H1 (cell line): ENCODE measurements around the gene CUTA. TPM values are rescaled to one million over a fixed set of nuclear protein-coding genes. Genes with fewer than 3 reads are reported as not detected.

Experiments used
- CTCF ChIA-PET: fragments of 300-600 bp; sonication (Branson Sonifier 250); formaldehyde crosslinking; loops from one replicate; lab custom pipeline; 2021; ENCODE audit not compliant: partially characterized antibody; lab: Charles Lee
- POLR2A ChIA-PET: fragments of 300-600 bp; sonication (Branson Sonifier 250); formaldehyde crosslinking; loops from one replicate; lab custom pipeline; 2021; ENCODE audit warnings: inconsistent platforms; ENCODE audit not compliant: partially characterized antibody; lab: Charles Lee
- DNase-seq, 2 experiments: peaks; one replicate each; pipeline versions ENCODE4 v3.0.0 to v3.0.0-alpha.2; 2010 to 2022; ENCODE audit warnings: low spot score in 2 of 2, low read depth in 1 of 2, mixed read lengths in 1 of 2
- FAIRE-seq: peaks from 2 replicates; lab custom pipeline; 2011; peaks lifted over from hg19 to GRCh38; lab: Jason Lieb, UNC
- H2AFZ ChIP-seq: 2 replicates; pipeline ENCODE4 v1.8.1; 2012; ENCODE audit warnings: low read length, inconsistent platforms
- H2AK5ac ChIP-seq: 2 replicates; pipeline ENCODE4 v1.6.1; 2013; ENCODE audit warnings: low read depth, low read length
- H2BK120ac ChIP-seq: replicated peaks from 2 replicates; pipeline ENCODE3; 2013; ENCODE audit warnings: low read depth, low read length, inconsistent platforms
- H2BK12ac ChIP-seq: 2 replicates; pipeline ENCODE4 v1.6.1; 2013; ENCODE audit warnings: low read depth, low read length
- H2BK15ac ChIP-seq: 2 replicates; pipeline ENCODE4 v1.6.1; 2013; ENCODE audit warnings: low read length
- H2BK20ac ChIP-seq: 2 replicates; pipeline ENCODE4 v1.6.1; 2013; ENCODE audit warnings: low read length
- H2BK5ac ChIP-seq: 2 replicates; pipeline ENCODE4 v1.6.1; 2013; ENCODE audit warnings: low read depth, low read length
- H3K14ac ChIP-seq: 2 replicates; pipeline ENCODE4 v1.6.1; 2013; ENCODE audit warnings: inconsistent platforms; ENCODE audit not compliant: insufficient read length
- H3K18ac ChIP-seq: 2 replicates; pipeline ENCODE4 v1.6.1; 2013; ENCODE audit warnings: low read length; ENCODE audit errors: extremely low read depth
- H3K23ac ChIP-seq: 2 replicates; pipeline ENCODE4 v1.6.1; 2013; ENCODE audit warnings: inconsistent platforms; ENCODE audit not compliant: insufficient read length
- H3K23me2 ChIP-seq: 2 replicates; pipeline ENCODE4 v1.6.1; 2013; ENCODE audit warnings: low read depth, low read length
- H3K27ac ChIP-seq: 2 replicates; pipeline ENCODE4 v1.6.1; 2011; ENCODE audit warnings: low read depth, low read length, inconsistent platforms
- H3K27me3 ChIP-seq, 4 experiments: replicated peaks in 1 of 4; 1 replicate in 1 of 4; 2 replicates in 3 of 4; pipeline versions ENCODE4 v1.6.1 to v1.8.1; 2011 to 2013; ENCODE audit warnings: low read length in 3 of 4, mild to moderate bottlenecking in 3 of 4, inconsistent platforms in 2 of 4, mixed read lengths in 2 of 4, moderate library complexity in 1 of 4; ENCODE audit not compliant: control insufficient read depth in 3 of 4, insufficient read depth in 3 of 4; ENCODE audit errors: extremely low read depth in 1 of 4
- H3K36me3 ChIP-seq, 4 experiments: 2 replicates each; pipeline versions ENCODE4 v1.6.1 to v1.8.1; 2011 to 2013; ENCODE audit warnings: mild to moderate bottlenecking in 4 of 4, low read length in 3 of 4, moderate library complexity in 2 of 4, control low read depth in 1 of 4, inconsistent platforms in 1 of 4; ENCODE audit not compliant: insufficient read depth in 4 of 4, control insufficient read depth in 2 of 4
- H3K4ac ChIP-seq: replicated peaks from 2 replicates; pipeline ENCODE3; 2013; ENCODE audit warnings: low read length, low read depth, mixed read lengths, inconsistent platforms; ENCODE audit not compliant: insufficient read length
- H3K4me1 ChIP-seq, 4 experiments: replicated peaks in 1 of 4; 1 replicate in 1 of 4; 2 replicates in 3 of 4; pipeline versions ENCODE4 v1.6.1 to v1.8.1; 2011 to 2013; ENCODE audit warnings: low read length in 3 of 4, inconsistent platforms in 2 of 4, mixed read lengths in 1 of 4; ENCODE audit not compliant: insufficient read depth in 4 of 4, control insufficient read depth in 3 of 4
- H3K4me2 ChIP-seq, 2 experiments: 2 replicates each; pipeline versions ENCODE4 v1.6.1 to v1.8.1; 2011 to 2013; ENCODE audit warnings: low read depth in 2 of 2, low read length in 2 of 2, control low read depth in 1 of 2, inconsistent platforms in 1 of 2, mild to moderate bottlenecking in 1 of 2; ENCODE audit not compliant: insufficient read depth in 1 of 2
- H3K4me3 ChIP-seq, 4 experiments: fragments of 200-600, 300-600 bp in 1 of 4; sonication (generic), shearing (Covaris generic), sonication (Bioruptor Twin) in 1 of 4; 2 replicates each; pipeline versions ENCODE4 v1.5.1 to v1.8.1; 2011 to 2016; ENCODE audit warnings: low read length in 4 of 4, low read depth in 3 of 4, control low read depth in 2 of 4, inconsistent platforms in 2 of 4, mild to moderate bottlenecking in 2 of 4, mixed read lengths in 1 of 4, moderate library complexity in 1 of 4; ENCODE audit not compliant: insufficient read depth in 2 of 4; ENCODE audit errors: extremely low read depth in 1 of 4
- H3K56ac ChIP-seq: replicated peaks from 2 replicates; pipeline ENCODE3; 2013; ENCODE audit warnings: low read depth, mild to moderate bottlenecking, mixed read lengths, low read length, inconsistent platforms; ENCODE audit not compliant: insufficient read length
- H3K79me1 ChIP-seq: 2 replicates; pipeline ENCODE4 v1.6.1; 2013; ENCODE audit warnings: low read depth, low read length, control low read depth
- H3K79me2 ChIP-seq, 2 experiments: 2 replicates each; pipeline versions ENCODE4 v1.6.1 to v1.8.1; 2012 to 2013; ENCODE audit warnings: low read length in 2 of 2, mild to moderate bottlenecking in 2 of 2, inconsistent platforms in 1 of 2; ENCODE audit not compliant: insufficient read depth in 2 of 2, control insufficient read depth in 1 of 2
- H3K9ac ChIP-seq, 4 experiments: replicated peaks in 1 of 4; 1 replicate in 1 of 4; 2 replicates in 3 of 4; pipeline versions ENCODE4 v1.6.1 to v1.8.1; 2011 to 2013; ENCODE audit warnings: low read depth in 3 of 4, low read length in 3 of 4, control low read depth in 2 of 4, mild to moderate bottlenecking in 2 of 4, moderate library complexity in 2 of 4, inconsistent platforms in 1 of 4; ENCODE audit errors: extremely low read depth in 1 of 4
- H3K9me3 ChIP-seq, 2 experiments: 2 replicates each; pipeline versions ENCODE4 v1.6.1 to v1.8.1; 2012 to 2013; ENCODE audit warnings: mild to moderate bottlenecking in 2 of 2, moderate library complexity in 2 of 2, control low read depth in 1 of 2, inconsistent platforms in 1 of 2, low read depth in 1 of 2, low read length in 1 of 2, mixed read lengths in 1 of 2; ENCODE audit not compliant: insufficient read depth in 2 of 2
- H4K20me1 ChIP-seq, 2 experiments: replicated peaks in 1 of 2; 2 replicates each; pipeline versions ENCODE3 to v1.8.1; 2011 to 2013; ENCODE audit warnings: inconsistent platforms in 2 of 2, low read length in 2 of 2, mild to moderate bottlenecking in 1 of 2; ENCODE audit not compliant: insufficient read depth in 2 of 2, control insufficient read depth in 1 of 2
- H4K5ac ChIP-seq: 2 replicates; pipeline ENCODE4 v1.6.1; 2013; ENCODE audit warnings: low read length, low read depth, mixed read lengths, inconsistent platforms; ENCODE audit not compliant: insufficient read length
- H4K8ac ChIP-seq: 2 replicates; pipeline ENCODE4 v1.8.0; 2013; ENCODE audit warnings: mild to moderate bottlenecking, moderate library complexity, low read length, inconsistent platforms; ENCODE audit not compliant: insufficient read depth; ENCODE audit errors: extremely low read depth
- H4K91ac ChIP-seq: replicated peaks from 2 replicates; pipeline ENCODE3; 2013; ENCODE audit warnings: low read length, mixed read lengths, inconsistent platforms; ENCODE audit not compliant: insufficient read length
- BACH1 ChIP-seq: IDR thresholded peaks from 2 replicates; pipeline ENCODE4 v1.6.1; 2012; ENCODE audit warnings: low read length, improper control_type of control experiment
- POLR2A ChIP-seq, 2 experiments: IDR thresholded peaks; 1 replicate in 1 of 2; 2 replicates in 1 of 2; pipeline ENCODE4 v1.6.1; 2011; ENCODE audit warnings: low read depth in 2 of 2, low read length in 2 of 2, mild to moderate bottlenecking in 2 of 2; ENCODE audit errors: control extremely low read depth in 1 of 2
- POLR2AphosphoS5 ChIP-seq: IDR thresholded peaks from 2 replicates; pipeline ENCODE4 v1.6.1; 2011; ENCODE audit warnings: low read depth, low read length
- RFX5 ChIP-seq: IDR thresholded peaks from 2 replicates; pipeline ENCODE4 v1.6.1; 2011; ENCODE audit warnings: low read depth, low read length, improper control_type of control experiment, borderline replicate concordance
- SIN3A ChIP-seq, 2 experiments: IDR thresholded peaks in 1 of 2; conservative IDR thresholded peaks in 1 of 2; 2 replicates each; pipeline ENCODE4 v1.6.1; 2011 to 2012; ENCODE audit warnings: low read length in 2 of 2, improper control_type of control experiment in 1 of 2, low read depth in 1 of 2, mild to moderate bottlenecking in 1 of 2
- ZNF274 ChIP-seq: IDR thresholded peaks from 2 replicates; pipeline ENCODE4 v1.7.0; 2012; ENCODE audit warnings: low read length, borderline replicate concordance; ENCODE audit errors: extremely low read depth
- WGBS, 2 experiments: shearing (Covaris generic) in 1 of 2; methylation state at CpG; one replicate each; pipeline versions ENCODE4 v1.1.6 to v1.1.7; 2013 to 2015; ENCODE audit warnings: low lambda C conversion rate in 2 of 2, mixed read lengths in 2 of 2, inconsistent platforms in 1 of 2, low coverage in 1 of 2, missing lambda C conversion rate in 1 of 2; ENCODE audit not compliant: insufficient replicate concordance in 2 of 2, insufficient coverage in 1 of 2, insufficient read length in 1 of 2; ENCODE audit errors: extremely low coverage in 1 of 2, missing lambda C conversion rate in 1 of 2; 5-methylcytosine and 5-hydroxymethylcytosine counted together
- polyA plus RNA-seq, 7 experiments: library from polyadenylated mRNA; depleted of rRNA in 3 of 7; stranded (reverse) in 5 of 7; unstranded in 2 of 7; fragments of >200 nt in 5 of 7; fragments of 200-250 nt in 2 of 7; gene quantifications; 1 replicate in 5 of 7; 2 replicates in 1 of 7; 4 replicates in 1 of 7; pipeline versions ENCODE4 v1.2.1 to v1.2.3, GENCODE V29; 2011 to 2013; ENCODE audit warnings: missing spikeins in 2 of 7, mixed read lengths in 2 of 7
- total RNA-seq: library from RNA; stranded (reverse); fragmentation: NEBNext Ultra II Directional; extraction: Animal tissue kit (Norgen Biotek cat#: 25700); gene quantifications from 2 replicates; pipeline ENCODE4 v1.2.1, GENCODE V29; 2021
- TF ChIP-seq, protein P1 (sequence below): IDR thresholded peaks from 2 replicates; pipeline ENCODE4 v1.6.1; 2012; ENCODE audit warnings: inconsistent platforms
- TF ChIP-seq, protein P2 (sequence below): IDR thresholded peaks from 2 replicates; pipeline ENCODE4 v1.6.1; 2011; ENCODE audit warnings: low read length, improper control_type of control experiment
- TF ChIP-seq, protein P3 (sequence below), 3 experiments: IDR thresholded peaks; 1 replicate in 2 of 3; 2 replicates in 1 of 3; pipeline versions ENCODE4 v1.5.1 to v1.6.1; 2011; ENCODE audit warnings: low read length in 3 of 3, mild to moderate bottlenecking in 3 of 3, inconsistent platforms in 2 of 3, low read depth in 1 of 3, moderate library complexity in 1 of 3; ENCODE audit not compliant: insufficient read depth in 1 of 3; ENCODE audit errors: control extremely low read depth in 1 of 3

The CUTA gene
- total and polyA plus RNA-seq, 2 of the 8 experiments (the other 6 are each of a cell fraction or from before 2014, with no cell fraction given): 297 to 460 TPM

DNA sequence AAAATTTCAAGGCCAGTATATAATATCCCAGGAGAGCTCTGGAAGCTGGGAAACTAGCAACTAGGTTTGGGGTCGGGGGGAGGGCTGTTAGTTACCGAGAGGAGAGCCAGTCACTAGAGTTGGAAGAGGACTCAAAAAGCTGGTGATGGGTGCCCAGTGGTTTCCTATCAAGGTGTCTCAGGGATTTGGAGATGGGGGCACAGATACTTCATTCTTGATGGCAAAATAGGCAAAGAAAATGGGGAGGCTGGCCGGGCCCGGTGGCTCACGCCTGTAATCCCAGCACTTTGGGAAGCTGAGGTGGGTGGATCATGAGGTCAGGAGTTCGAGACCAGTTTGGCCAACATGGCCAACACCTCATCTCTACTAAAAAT lies 6.3 kb downstream of the CUTA start:
- peaks cover 3 to 26% of the 10 kb centered on the region in 2 experiments for H3K79me2 ChIP-seq
- no peak overlapping the region for H3K4ac ChIP-seq
- ChIA-PET CTCF (interaction anchor here (0.9 to 1.7 kb wide), 2 partner anchors 11 to 13 kb away, joined by 3 to 8 read pairs; no protein-coding TSS in a partner anchor), POLR2A (interaction anchor here (1.0 to 3.6 kb wide), 6 partner anchors 11 to 434 kb away, joined by 3 to 24 read pairs (median 8); no protein-coding TSS in a partner anchor)
- H2BK15ac ChIP-seq: no peak overlapping the region
- peaks cover 6% of the 10 kb centered on the region; the same call in 1 of the 2 replicates for H3K23me2 ChIP-seq
- peak overlapping the region in 2 of 4 experiments; percentile 30 to 42; a peak in 1 of 7 replicates for H3K9ac ChIP-seq
- H3K14ac ChIP-seq: no peak overlapping the region
- no peak overlapping the region for H2BK120ac ChIP-seq
- peak overlapping the region; percentile 48 to 87 (median 70) for H3K4me3 ChIP-seq
- no peak overlapping the region for H4K8ac ChIP-seq
- H2AK5ac ChIP-seq: no peak overlapping the region
- no peak overlapping the region for H3K23ac ChIP-seq
- H4K91ac ChIP-seq: no peak overlapping the region
- peaks cover 4 to 13% of the 10 kb centered on the region in 2 experiments for H4K20me1 ChIP-seq
- H3K4me1 ChIP-seq: peaks cover 0 to 18% (median 8%) of the 10 kb centered on the region in 4 experiments; a peak in 6 of 7 replicates
- H3K27me3 ChIP-seq: no peaks in the 10 kb centered on the region
- no peak overlapping the region for H2BK12ac ChIP-seq
- H4K5ac ChIP-seq: no peak overlapping the region
- H3K36me3 ChIP-seq: peaks cover 9 to 53% (median 33%) of the 10 kb centered on the region in 4 experiments; a peak in 7 of 8 replicates
- no peak overlapping the region for H2BK5ac ChIP-seq
- no peak overlapping the region for H2BK20ac ChIP-seq
- H2AFZ ChIP-seq: no peak overlapping the region
- DNase-seq (no peak), FAIRE-seq (no peak)
- H3K79me1 ChIP-seq: peaks cover 9% of the 10 kb centered on the region; the same call in 1 of the 2 replicates
- H3K4me2 ChIP-seq: peak overlapping the region; percentile 60 to 81
- no peaks in the 10 kb centered on the region for H3K9me3 ChIP-seq
- no peak overlapping the region for H3K18ac ChIP-seq
- no peak overlapping the region for H3K27ac ChIP-seq
- WGBS, 2 experiments: 75% methylated on average over 6 of the region's 6 CpGs; no CpG with 5 or more reads in 1 of the 2 experiments
- no peak overlapping the region for H3K56ac ChIP-seq
- TF ChIP-seq BACH1 (no peak), SIN3A (conservative IDR thresholded peaks at IDR 0.05 in 1 of 2, IDR thresholded peaks at IDR 0.05 in 1 of 2; ENCODE audit: low read depth in 1 of 2, low read length in 2 of 2) (no peak), RFX5 (no peak), POLR2AphosphoS5 (no peak), POLR2A (IDR thresholded peaks at IDR 0.05; ENCODE audit: control extremely low read depth in 1 of 2, low read depth in 2 of 2, low read length in 2 of 2) (no peak), ZNF274 (no peak)
- TF ChIP-seq, protein P1, sequence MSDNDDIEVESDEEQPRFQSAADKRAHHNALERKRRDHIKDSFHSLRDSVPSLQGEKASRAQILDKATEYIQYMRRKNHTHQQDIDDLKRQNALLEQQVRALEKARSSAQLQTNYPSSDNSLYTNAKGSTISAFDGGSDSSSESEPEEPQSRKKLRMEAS: no peak
- TF ChIP-seq, protein P2, sequence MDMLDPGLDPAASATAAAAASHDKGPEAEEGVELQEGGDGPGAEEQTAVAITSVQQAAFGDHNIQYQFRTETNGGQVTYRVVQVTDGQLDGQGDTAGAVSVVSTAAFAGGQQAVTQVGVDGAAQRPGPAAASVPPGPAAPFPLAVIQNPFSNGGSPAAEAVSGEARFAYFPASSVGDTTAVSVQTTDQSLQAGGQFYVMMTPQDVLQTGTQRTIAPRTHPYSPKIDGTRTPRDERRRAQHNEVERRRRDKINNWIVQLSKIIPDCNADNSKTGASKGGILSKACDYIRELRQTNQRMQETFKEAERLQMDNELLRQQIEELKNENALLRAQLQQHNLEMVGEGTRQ: no peak
- TF ChIP-seq, protein P3, sequence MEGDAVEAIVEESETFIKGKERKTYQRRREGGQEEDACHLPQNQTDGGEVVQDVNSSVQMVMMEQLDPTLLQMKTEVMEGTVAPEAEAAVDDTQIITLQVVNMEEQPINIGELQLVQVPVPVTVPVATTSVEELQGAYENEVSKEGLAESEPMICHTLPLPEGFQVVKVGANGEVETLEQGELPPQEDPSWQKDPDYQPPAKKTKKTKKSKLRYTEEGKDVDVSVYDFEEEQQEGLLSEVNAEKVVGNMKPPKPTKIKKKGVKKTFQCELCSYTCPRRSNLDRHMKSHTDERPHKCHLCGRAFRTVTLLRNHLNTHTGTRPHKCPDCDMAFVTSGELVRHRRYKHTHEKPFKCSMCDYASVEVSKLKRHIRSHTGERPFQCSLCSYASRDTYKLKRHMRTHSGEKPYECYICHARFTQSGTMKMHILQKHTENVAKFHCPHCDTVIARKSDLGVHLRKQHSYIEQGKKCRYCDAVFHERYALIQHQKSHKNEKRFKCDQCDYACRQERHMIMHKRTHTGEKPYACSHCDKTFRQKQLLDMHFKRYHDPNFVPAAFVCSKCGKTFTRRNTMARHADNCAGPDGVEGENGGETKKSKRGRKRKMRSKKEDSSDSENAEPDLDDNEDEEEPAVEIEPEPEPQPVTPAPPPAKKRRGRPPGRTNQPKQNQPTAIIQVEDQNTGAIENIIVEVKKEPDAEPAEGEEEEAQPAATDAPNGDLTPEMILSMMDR (IDR thresholded peaks at IDR 0.05; ENCODE audit: control extremely low read depth in 1 of 3, insufficient read depth in 1 of 3, low read depth in 1 of 3, low read length in 3 of 3): no peak
